HG03135 (cell line): ENCODE data around the gene TNFRSF14.

Source experiments
- ATAC-seq: cut with Tn5 transposase; IDR thresholded peaks from one replicate; pipeline ENCODE4 v1.9.1; 2021; ENCODE audit warnings: mild to moderate bottlenecking, moderate library complexity; ENCODE audit not compliant: unreplicated experiment

Gene TNFRSF14

GRCh38 chr1:2586154-2587070 is 30.2 kb downstream of the TNFRSF14 start, which contains the start of gene PRXL2B:
PRXL2B (plus strand) TSS chr1:2586777; CDS start chr1:2586886, 109 bp downstream.
- ATAC-seq: peak; percentile 53

GRCh38 chr1:2587071-2587859 is 31.1 kb downstream of the TNFRSF14 start:
- ATAC-seq: no peak

DNA sequence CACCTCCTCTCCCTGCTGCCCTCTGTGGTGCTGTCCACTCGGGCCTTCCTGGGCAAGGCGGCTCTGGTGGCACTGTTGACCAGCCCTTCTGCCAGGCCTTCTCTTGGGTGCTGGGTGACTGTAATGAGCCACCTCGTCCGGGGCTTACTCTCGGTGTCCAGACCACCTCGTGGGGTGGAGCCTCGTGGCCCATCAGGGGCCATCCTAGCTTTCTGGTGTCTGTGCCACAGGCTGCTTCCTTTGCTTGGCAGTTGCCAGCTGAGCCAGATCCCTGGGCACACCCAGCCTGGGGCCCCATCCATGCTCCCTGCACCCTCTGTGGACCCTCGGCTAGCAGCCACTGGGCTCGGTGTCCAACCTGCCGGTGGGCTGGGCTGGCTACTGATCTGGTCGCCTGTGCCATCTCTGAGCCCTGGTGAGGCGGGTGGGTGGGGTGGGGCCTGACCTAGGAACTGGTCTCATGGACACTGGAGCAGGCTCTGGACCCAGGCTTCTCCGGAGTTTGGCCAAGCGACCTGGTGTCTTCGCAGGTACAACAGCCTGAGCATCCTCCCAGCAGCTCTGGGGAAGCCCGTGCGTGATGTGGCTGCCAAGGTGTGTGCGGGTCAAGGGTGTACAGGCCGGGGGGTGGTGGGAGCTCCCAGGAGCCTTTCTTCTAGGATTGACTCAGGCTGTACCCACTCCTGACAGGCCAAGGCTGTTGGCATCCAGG is 31.8 kb downstream of the TNFRSF14 start:
- ATAC-seq: no peak

DNA sequence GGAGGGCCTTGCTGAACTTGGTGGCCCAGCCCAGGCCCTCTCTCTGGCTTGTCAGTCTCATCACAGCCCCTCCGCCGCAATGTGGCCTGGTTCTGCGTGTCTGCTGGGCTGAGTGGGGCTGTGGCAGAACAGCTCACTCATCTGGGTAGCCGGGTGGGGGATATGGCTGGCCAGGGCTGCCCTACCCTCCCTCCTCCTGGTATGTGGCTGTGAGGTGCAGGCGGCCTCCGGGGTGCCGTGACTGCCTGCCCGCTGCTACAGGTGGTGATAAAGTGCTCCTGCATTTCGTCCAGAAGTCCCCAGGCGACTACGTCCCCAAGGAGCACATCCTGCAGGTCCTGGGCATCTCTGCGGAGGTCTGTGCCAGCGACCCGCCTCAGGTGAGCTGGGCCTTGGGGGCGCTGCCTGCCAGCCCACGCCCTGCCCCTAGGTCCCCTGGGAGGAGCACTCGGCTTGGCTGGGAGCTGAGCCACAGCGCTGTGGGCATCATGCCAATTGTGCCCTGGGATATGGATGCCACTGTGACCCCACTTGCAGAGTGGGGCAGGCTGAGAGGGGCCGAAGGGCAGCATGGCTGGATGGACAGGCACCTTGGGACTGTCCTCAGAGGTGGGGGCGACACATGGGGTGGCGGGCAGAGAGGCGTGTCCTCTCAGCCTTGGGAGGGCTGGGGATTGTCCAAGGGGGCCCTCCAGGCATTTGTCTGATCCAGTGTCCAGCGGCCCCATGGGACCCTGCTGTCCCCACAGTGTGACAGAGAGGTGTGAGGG is 32.7 kb downstream of the TNFRSF14 start:
- no peak for ATAC-seq

DNA sequence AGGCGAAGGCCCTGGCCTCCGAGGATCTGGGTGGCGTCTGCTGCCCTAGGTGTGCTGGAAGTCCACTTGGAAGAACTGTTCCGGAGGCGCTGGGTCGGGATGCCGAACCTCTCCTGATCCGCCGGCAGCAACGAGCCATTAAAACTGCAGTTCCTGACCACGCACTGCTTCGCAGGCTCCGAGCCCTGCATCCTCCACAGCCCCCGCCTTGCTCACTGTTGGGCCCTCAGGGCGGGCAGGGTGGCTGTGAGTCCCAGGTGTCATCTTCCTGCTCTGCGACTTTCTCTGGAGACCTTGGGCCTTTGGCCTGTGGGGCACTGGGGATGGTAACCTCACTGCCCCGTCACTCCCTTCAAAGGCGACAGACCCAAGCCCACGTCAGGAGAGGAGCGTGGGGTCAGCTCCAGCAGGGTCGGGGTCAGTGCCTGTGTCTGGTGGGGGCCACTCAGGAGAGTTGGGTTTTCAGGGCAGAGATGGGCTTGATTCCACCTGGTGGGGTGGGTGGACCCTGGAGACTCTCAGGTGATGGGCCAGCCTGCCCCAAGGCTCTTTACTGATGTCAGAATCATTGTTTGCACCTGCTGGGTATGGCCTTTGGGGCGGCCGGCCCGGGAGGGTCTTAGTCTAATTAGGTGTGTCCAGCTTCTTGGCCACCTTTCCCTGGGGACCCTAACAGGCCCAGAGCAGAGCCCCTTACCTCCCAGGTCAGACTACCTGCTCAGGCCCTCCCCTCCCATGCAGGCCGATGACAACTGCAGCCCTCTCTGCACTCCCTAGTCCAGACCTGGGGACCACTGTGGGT is 33.5 kb downstream of the TNFRSF14 start:
- ATAC-seq: no peak

DNA sequence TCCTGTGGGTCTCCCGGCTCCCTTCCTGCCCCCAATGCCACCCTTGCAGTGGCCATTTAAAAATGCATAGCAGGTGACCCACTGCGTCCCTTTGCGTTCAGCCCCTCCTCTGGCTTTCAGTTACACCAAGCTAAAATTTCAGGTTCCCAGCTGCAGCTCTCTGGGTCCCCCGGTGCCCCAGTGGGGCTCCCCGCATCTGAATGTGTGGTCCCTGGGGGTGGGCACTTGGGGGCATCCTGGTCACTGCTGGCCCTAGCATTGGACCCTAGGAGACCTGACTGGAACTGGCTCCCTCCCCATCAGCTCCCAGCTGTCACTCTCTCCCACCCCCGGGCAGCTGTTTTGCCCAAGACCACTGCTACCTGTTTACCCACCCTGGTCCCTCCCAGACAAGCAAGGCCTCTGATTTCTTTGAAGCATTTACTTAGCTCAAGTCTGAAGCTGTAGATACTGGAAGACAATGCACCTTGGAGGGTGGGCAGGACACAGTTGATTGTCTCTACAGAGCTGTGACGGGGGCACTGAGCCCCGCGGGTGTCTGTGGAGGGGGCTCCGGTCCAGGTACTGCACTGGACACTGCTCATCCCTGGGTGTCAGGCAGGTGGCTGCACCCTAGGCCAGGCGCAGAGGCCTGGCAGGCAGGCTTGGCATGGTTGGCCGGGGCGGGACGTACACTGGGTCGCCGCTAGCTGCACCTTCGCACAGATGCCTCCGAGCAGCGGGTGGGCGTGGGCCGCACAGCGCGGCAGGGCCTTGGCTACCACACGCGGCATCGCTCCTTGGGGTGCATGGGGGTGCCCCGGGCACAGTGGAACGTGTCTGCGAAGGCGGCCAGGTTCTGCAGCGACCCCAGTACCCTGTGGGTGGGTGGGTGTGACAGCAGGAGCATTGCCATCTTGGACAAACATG is 34.3 kb downstream of the TNFRSF14 start:
- ATAC-seq: no peak

GRCh38 chr1:2591233-2591580 is 35.0 kb downstream of the TNFRSF14 start:
- ATAC-seq: no peak

GRCh38 chr1:2591581-2592261 is 35.5 kb downstream of the TNFRSF14 start:
- no peak for ATAC-seq

DNA sequence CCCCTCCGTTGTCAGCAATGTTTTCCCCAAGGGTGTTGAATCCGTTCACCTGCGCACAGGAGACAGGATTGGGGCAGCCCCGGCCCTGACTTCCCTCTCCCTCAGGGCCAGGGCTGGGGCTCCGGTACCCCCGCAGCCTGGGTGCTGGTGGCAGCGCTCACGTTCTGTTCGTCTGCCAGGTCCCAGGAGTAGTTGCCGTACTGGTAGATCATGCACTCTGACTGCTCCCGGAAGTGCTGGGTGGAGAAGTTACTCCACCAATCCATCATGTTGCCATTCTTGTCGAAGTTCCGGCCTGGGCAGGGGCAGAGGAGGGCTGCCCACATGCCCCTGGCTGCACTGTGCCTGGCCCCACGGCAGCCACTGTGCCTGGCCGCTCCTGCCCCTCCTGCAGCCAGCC is 36.5 kb downstream of the TNFRSF14 start:
- ATAC-seq: no peak

DNA sequence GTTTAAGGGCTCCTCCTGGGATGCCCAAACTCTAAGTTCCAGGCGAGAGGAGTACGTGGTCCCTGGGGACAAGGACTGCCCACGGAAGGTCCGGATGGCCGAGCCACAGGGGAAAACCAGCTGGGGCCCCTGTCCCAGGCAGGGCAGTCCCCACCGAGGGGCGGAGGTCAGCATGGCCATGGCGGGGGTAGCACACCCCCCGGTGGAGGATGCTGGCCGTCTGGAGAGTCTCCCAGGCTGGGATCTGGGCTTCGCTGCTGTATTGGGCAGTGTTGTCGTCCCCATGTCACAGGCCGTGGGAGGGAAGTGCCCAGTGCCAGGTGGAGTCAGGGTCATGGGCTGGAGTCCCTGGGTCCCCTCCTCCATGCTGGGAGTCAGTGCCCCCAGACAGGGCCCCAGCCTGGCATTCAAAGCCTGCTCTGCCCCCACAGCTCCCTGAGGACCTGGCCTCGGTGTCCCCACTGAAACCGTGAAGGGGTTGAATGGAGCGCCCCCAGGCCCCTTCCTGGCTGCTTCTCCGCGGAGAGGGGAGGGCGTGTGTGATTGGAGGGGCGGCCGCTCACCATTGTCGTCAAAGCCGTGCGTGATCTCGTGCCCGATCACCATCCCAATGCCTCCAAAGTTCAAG is 37.2 kb downstream of the TNFRSF14 start:
- ATAC-seq: no peak

DNA sequence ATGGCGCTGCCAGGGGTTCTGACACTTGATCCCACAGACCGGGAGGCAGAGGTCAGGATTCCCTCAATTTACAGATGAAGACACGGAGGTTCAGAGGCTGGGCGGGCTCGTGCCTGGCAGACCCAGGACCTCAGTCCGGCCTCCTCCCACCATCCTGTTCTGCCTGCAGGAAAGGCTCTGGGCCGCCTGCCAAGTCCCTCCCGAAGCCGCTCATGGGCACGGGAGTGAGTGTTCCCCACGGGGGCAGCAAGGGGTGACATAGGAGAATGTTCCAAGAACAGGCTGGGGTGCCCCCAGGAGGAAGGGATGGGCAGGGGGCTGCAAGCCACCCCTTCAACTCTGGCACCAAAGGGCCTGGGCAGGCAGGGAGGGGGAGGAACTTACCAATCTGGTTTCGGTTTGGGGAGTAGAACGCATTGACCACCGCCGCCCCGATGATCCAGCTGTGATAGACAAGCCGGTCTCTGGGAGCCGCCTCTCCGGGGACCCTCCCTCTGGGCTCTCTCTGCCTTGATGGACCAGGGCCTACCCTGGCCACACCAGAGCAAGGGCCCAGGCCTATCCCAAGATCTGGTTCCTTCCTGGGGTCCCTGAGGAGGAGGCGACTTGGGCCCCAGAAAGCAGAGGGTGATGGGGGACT is 38.0 kb downstream of the TNFRSF14 start:
- ATAC-seq: no peak

- no peak for ATAC-seq
Measured at GRCh38 chr1:2594641-2595131, 38.5 kb downstream of the TNFRSF14 start.

- ATAC-seq: no peak
Measured at GRCh38 chr1:2595261-2595811, 39.2 kb downstream of the TNFRSF14 start.

- ATAC-seq: no peak
Measured at GRCh38 chr1:2595812-2596529, 39.8 kb downstream of the TNFRSF14 start.

- no peak for ATAC-seq
Measured at GRCh38 chr1:2596530-2597333, 40.6 kb downstream of the TNFRSF14 start.
